GM21619 (cell line): Measurements from ENCODE around the gene SEPTIN5.
"Not testable (repeated sequence)": the region's sequence is repeated elsewhere in the genome, so short reads cannot be mapped to it uniquely, and the experiment has no call there.

Experiments used
- ATAC-seq: cut with Tn5 transposase; IDR thresholded peaks from one replicate; pipeline ENCODE4 v1.9.1; 2021; ENCODE audit not compliant: unreplicated experiment

SEPTIN5 gene

DNA sequence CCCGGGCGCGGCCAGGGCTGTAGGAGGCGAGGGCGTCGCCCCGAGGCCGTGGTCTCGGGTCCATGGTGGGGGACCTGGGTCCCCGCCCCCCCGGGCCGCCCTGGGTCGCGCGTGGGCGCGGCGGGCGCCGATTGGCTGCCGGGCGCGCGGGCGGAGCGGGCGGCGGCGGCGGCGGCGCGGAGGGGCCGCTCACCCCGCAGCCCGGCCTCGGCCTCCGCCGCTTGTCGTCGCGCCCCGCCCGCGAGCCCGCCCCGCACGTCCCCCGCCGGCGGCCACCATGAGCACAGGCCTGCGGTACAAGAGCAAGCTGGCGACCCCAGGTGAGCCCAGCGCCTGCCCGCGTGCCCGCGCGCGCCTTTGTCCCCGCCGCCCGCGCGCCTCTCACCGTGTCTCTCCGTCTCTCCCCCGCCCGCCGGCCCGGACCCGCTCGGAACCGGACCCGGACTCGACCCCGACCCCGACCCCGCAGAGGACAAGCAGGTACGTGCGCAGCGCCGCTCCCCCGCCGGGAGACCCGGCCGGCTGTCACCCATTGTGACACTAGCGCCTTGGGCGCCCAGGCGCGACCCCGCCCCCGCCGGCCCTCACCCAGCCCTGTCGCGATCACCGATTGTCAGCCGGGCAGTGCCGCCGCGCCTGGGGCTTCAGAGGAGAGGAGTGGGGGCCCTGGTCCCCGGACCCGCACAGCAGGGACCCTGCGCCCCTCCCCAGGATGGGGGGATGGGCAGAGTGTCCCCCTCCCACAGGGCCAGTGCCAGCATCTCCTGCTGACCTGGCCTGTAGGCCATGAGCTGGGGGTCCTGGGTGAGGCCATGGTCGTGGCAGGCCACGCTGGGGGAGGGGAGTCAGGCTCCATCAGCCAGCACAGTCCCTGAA, at the start of gene SEPTIN5:
Gene SEPTIN5, plus strand, starts transcription at position 192 of the 876 bp plus-strand sequence. Its CDS starts 86 bp downstream, at position 278.
- ATAC-seq: no peak

DNA sequence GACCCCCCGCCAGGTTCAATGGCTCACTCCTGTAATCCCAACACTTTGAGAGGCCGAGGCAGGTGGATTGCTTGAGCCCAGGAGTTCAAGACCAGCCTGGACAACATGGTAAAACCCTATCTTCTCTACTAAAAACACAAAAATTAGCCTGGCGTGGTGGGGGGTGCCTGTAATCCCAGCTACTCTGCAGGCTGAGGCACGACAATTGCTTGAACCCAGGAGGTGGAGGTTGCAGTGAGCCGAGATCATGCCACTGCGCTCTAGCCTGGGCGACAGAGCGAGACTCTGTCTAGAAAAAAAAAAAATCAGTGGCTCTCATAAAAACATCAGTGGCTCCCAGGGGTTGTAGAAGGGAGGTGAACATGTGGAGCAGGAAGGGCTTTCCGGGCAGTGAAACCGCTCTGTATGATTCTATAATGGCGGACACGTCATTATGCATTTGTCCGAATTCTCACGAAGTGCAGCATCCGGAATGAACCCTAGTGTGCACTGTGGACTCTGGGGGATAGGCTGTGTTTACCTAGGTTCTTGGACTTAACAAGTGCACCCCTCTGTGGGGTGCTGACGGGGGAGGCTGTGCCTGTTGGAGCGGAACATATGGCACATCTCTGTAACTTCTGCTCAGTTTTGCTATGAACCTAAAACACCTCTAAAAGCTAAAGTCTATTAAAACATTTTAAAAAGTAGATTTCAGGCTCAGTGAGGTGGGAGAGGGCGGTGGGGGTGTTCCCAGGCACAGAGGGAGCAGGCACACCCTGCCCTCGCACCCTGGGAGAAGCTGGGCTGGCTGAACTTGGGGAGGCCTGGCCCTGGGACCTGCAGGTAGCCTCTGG, 49.1 kb upstream of the SEPTIN5 start:
- no peak for ATAC-seq

DNA sequence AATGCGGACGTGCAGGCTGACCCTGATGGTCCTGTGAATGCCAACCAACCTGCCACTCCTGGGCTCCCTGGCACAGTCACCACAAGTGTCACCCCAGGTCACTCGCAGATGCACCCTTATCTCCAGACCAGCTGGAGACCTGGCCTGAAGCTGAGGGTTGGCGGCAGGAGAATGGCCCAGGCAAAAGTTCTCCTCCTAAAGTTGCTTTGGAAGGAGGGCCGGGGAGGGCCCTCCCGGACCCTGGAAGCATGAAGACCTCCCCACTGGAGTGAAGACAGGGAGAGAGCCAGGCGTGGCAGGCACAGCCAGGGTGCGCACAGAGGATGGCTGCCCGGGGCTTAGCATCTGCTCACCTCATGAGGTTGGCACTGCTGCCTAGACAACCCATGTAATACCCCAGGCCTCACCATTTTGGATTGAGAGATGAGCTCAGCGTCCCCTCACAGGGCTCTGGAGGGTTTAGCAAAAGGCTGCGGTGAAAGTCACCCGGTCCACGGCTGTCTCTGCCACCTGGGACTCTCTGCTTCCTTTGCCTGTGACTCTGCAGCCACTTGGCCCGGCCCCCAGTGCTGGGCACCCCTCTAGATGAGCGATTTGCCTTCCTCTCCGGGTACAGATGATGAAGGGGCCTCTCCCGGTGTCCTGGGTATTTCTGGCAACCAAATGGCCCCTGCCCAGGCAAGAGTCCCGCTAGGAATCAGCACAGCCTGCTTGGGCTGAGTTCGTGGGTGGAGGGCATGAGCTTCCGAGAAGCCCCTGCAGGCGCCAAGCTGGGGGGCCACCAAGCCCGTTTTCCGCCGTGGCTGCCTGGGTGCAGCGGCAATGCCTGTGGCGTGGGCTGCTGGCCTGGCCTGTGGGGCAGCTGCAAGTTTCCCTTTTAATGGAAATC, 48.3 kb upstream of the SEPTIN5 start:
- no peak for ATAC-seq

DNA sequence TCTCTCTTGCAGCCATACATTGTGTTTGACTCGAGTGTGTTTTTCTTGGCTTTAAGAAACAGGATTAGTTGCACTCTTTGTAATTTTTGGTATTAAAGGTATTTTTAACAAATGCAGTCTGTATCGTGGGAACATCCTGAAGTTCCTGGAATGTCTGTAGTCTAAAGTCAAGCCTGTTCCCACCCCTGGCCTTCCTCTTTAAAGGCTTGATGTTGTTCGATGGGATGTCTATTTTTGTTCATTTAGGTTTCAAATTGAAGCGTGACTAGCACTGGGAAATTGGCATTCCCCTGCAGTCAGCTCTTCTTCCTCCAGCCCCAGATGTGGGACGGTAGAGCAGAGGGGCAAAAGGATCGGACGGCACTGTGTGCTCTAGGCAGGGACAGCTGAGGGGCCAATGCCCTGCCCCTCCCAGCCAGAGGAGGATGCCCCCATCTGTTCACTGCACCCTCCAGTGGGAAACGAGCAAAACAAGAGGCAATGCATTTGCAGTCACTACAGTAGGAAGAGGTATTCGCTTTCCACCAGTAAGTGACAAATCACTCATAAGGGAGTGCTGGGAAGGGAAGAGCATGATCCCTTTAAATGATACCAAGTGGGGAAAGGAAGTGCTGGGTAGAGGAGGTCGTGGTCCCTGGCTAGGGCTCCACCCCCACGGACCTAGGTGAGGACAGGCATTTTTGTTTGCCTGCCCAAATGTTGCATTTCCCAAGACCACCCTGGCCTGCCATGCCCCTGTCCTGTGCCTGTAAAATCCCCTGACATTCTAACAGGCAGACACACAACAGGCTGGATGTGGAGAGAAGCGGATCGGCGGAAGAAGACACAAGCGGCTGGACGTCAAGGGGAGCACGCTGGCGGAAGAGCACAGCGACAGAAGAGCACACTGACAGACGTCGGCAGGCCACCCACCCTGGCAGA, 47.4 kb upstream of the SEPTIN5 start:
- no peak for ATAC-seq

- ATAC-seq: no peak
These were observed 46.2 kb upstream of the SEPTIN5 start for GRCh38 chr22:19667872-19668740.

- no peak for ATAC-seq
These were observed 45.6 kb upstream of the SEPTIN5 start for GRCh38 chr22:19668748-19669147.

- ATAC-seq: no peak
These were observed 44.7 kb upstream of the SEPTIN5 start for GRCh38 chr22:19669570-19669969.

DNA sequence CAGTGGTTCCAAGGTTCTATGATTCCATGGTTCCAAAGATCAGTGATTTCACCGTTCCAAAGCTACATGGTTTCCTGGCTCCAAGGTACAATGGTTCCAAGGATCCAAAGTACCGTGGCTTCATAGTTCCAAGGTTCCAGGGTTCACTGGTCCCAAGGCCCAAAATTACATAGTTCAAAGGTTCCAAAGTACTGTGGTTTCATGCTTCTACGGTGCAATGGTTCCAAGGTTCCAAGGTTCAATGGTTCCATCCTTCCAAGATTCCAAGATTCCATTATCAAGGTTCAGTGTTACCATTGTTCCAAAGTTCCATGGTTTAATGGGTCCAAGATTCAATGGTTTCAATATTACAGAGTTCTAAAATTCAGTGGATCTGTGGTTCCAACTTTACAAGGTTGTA, 43.0 kb upstream of the SEPTIN5 start:
- no peak for ATAC-seq

DNA sequence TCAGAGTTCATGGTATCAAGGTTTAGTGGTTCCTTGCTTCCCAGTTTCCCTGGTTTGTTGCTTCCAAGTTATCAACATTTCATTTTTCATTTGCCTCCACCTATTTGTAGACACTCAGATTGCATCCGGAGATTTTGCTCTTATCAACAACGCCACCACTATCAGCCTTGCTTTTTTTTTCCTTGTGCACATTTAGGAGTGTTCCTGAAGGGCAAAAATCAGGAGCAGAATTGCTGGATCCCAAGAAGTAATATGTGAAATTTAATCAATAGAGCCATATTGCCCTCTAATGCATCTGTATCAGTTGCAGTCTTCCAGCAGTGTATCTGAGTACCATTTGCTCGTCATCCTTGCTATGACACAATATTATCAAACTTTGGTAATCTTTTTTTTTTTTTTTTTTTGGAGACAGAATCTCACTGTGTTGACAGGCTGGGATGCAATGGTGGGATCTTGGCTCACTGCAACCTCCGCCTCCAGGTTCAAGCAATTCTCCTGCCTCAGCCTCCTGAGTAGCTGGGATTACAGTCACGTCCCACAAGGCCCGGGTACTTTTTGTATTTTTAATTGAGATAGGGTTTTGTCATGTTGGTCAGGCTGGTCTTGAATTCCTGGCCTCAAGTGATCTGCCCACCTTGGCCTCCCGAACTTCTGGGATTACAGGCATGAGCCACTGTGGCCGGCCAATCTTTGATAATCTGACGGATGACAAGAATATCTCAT, 42.1 kb upstream of the SEPTIN5 start:
- no peak for ATAC-seq

DNA sequence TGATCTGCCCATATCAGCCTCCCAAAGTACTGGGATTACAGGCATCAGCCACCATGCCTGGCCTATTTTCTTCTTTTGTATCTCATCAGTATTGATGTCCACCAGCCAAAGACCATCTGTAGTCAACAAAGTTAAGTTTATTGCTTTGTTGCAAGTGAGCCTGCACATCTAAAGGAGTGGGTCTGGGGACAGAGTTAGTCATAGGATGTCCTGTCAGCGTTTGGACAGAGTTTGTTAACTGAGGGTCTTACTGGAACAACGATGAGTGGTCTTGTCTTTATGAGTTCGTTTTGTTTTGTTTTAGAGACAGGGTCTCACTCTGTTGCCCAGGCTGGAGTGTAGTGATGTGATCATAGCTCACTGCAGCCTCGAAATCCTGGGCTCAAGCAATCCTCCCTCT, 40.6 kb upstream of the SEPTIN5 start:
- no peak for ATAC-seq

- ATAC-seq: no peak
These were observed 40.0 kb upstream of the SEPTIN5 start for GRCh38 chr22:19674129-19674928.

GRCh38 chr22:19674929-19675253, 39.4 kb upstream of the SEPTIN5 start:
- ATAC-seq: no peak

GRCh38 chr22:19675428-19675827, 38.9 kb upstream of the SEPTIN5 start:
- no peak for ATAC-seq

DNA sequence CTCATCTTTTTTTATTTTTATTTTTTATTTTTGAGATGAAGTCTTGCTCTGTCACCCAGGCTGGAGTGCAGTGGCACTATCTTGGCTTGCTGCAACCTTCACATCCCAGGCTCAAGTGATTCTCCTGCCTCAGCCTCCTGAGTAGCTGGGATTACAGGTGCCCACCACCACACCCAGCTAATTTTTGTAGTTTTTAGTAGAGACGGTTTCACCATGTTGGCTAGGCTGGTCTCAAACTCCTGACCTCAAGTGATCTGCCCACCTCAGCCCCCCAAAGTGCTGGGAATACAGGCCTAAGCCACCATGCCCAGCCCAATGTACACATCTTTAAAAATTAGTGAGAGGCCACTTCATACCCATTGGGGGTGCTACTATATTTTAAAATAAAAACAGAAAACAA, 37.9 kb upstream of the SEPTIN5 start:
- not testable (repeated sequence) for ATAC-seq

GRCh38 chr22:19678949-19679521, 35.3 kb upstream of the SEPTIN5 start:
- no peak for ATAC-seq

DNA sequence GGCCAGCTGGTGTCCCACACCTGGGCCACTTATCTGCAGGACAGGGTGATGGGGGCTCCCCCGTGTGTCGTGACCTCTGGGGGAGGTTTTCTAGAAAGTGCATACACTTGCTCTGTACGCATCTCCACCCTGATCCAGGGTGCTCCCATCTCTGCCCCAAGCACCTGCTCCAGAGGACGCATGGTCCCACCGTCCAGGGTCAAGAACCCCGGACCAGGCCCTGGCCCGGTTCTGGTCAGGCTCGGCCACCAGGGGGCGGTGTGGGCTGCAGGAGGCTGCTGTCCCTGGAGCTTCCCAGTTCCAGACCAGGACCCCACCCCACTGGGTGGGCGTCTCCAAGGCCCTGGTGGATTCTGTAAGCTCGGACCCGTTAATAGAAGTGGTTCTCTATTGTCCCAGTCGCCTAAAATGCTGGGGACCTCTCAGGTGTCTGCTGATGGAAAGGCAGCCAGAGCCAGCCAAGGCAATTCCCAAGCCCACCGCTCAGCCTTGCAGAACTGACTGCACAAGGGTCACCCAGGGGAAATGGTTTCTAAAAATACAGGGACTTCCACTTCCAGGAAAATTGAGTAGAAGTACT, 34.7 kb upstream of the SEPTIN5 start:
- ATAC-seq: no peak

GRCh38 chr22:19680287-19680881, 33.9 kb upstream of the SEPTIN5 start:
- no peak for ATAC-seq
